Measurements from ENCODE around the gene ZPBP2. TPM values are rescaled to one million over a fixed set of nuclear protein-coding genes. Genes with fewer than 3 reads are reported as not detected.
A peak's percentile ranks its signal among the peaks of the same experiment; 100 is the strongest.
"Not testable (repeated sequence)": the region's sequence is repeated elsewhere in the genome, so short reads cannot be mapped to it uniquely, and the experiment has no call there.

ZPBP2 gene
- total RNA-seq, 2 donors from 2014 or later: not detected

- no peak for DNase-seq (ENCODE audit: low spot score)
- intact Hi-C loops (cut with DNase I): no loop called here
Measured at GRCh38 chr17:39899215-39899614, 31.2 kb downstream of the ZPBP2 start.

GRCh38 chr17:39902027-39902426 is 34.0 kb downstream of the ZPBP2 start:
- intact Hi-C loops (cut with DNase I); DNase-seq (ENCODE audit: low spot score): not testable (repeated sequence)

- no peak for DNase-seq (ENCODE audit: low spot score)
- intact Hi-C loops (cut with DNase I): no loop called here
Measured at GRCh38 chr17:39903158-39903884, 35.3 kb downstream of the ZPBP2 start.

GRCh38 chr17:39904990-39905288 is 36.9 kb downstream of the ZPBP2 start:
- DNase-seq (ENCODE audit: low spot score): no peak
- intact Hi-C loops (cut with DNase I): no loop called here

GRCh38 chr17:39908789-39909352 is 40.9 kb downstream of the ZPBP2 start:
- intact Hi-C loops (cut with DNase I): no loop called here
- no peak for DNase-seq (ENCODE audit: low spot score)

GRCh38 chr17:39913989-39914388 is 46.0 kb downstream of the ZPBP2 start:
- intact Hi-C loops (cut with DNase I): no loop called here
- no peak for DNase-seq (ENCODE audit: low spot score)

- intact Hi-C loops (cut with DNase I): no loop called here
- DNase-seq (ENCODE audit: low spot score): no peak
Measured at GRCh38 chr17:39915559-39915958, 47.6 kb downstream of the ZPBP2 start.

GRCh38 chr17:39916918-39917317 is 48.9 kb downstream of the ZPBP2 start:
- DNase-seq (ENCODE audit: low spot score): no peak
- intact Hi-C loops (cut with DNase I): no loop called here

- intact Hi-C loops (cut with DNase I): no loop called here
- no peak for DNase-seq (ENCODE audit: low spot score)
Measured at GRCh38 chr17:39919087-39919683, 51.2 kb downstream of the ZPBP2 start.

- intact Hi-C loops (cut with DNase I): no loop called here
- no peak for DNase-seq (ENCODE audit: low spot score)
Measured at GRCh38 chr17:39920218-39921210, 52.5 kb downstream of the ZPBP2 start.

- no peak for DNase-seq (ENCODE audit: low spot score)
- intact Hi-C loops (cut with DNase I): no loop called here
Measured at GRCh38 chr17:39921323-39921722, 53.3 kb downstream of the ZPBP2 start.

- no peak for DNase-seq (ENCODE audit: low spot score)
- intact Hi-C loops (cut with DNase I): no loop called here
Measured at GRCh38 chr17:39922006-39922405, 54.0 kb downstream of the ZPBP2 start.

- no peak for DNase-seq (ENCODE audit: low spot score)
- intact Hi-C loops (cut with DNase I): no loop called here
Measured at GRCh38 chr17:39923230-39923629, 55.2 kb downstream of the ZPBP2 start.

GRCh38 chr17:39923836-39924690 is 56.1 kb downstream of the ZPBP2 start:
- intact Hi-C loops (cut with DNase I): no loop called here
- DNase-seq (ENCODE audit: low spot score): no peak

- intact Hi-C loops (cut with DNase I): no loop called here
- DNase-seq (ENCODE audit: low spot score): no peak
Measured at GRCh38 chr17:39924691-39925055, 56.7 kb downstream of the ZPBP2 start.

GRCh38 chr17:39925282-39926134 is 57.5 kb downstream of the ZPBP2 start:
- intact Hi-C loops (cut with DNase I): no loop called here

GRCh38 chr17:39926135-39926587 is 58.2 kb downstream of the ZPBP2 start:
- intact Hi-C loops (cut with DNase I): no loop called here
- DNase-seq (ENCODE audit: low spot score): no peak

More at GRCh38 chr17:39925282-39926134, 57.5 kb downstream of the ZPBP2 start:
- DNase-seq (ENCODE audit: low spot score): no peak

- peak; percentile 85 for DNase-seq (ENCODE audit: low spot score)
- intact Hi-C loops (cut with DNase I): no loop called here
Measured at GRCh38 chr17:39926588-39927100, 58.6 kb downstream of the ZPBP2 start.
